ENCODE data around the gene KCNK16.

DNA sequence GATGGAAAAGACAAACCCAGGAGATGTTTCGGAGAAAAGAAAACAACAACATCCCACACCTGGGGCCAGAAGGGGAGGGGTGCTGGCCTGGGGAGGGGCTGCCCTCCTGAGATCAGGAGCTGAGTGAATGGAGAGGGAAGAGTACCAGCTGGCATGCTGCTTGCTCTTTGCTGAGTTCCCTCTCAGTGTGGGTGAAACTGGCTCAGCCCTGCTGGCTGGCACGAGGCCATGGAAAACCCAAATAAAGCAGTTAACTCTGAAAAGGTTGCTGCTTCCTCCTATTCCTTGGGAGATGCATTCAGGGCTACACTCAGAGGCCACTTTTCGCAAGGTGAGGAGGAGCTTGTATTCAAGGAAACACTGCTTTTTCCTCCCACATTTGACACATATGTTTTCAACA, 8.0 kb upstream of the KCNK16 start:
- TF ChIP-seq, protein P1, sequence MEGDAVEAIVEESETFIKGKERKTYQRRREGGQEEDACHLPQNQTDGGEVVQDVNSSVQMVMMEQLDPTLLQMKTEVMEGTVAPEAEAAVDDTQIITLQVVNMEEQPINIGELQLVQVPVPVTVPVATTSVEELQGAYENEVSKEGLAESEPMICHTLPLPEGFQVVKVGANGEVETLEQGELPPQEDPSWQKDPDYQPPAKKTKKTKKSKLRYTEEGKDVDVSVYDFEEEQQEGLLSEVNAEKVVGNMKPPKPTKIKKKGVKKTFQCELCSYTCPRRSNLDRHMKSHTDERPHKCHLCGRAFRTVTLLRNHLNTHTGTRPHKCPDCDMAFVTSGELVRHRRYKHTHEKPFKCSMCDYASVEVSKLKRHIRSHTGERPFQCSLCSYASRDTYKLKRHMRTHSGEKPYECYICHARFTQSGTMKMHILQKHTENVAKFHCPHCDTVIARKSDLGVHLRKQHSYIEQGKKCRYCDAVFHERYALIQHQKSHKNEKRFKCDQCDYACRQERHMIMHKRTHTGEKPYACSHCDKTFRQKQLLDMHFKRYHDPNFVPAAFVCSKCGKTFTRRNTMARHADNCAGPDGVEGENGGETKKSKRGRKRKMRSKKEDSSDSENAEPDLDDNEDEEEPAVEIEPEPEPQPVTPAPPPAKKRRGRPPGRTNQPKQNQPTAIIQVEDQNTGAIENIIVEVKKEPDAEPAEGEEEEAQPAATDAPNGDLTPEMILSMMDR (IDR thresholded peaks at IDR 0.05), result no peak
- no peak for TF ChIP-seq ZFX (IDR thresholded peaks at IDR 0.05; ENCODE audit: borderline replicate concordance)

Measured in 22Rv1 (cell line).